Measurements from ENCODE around the gene HMG20A. TPM values are rescaled to one million over a fixed set of nuclear protein-coding genes. Genes with fewer than 3 reads are reported as not detected.

Gene HMG20A
- total and polyA plus RNA-seq, 2 of the 13 experiments (the other 11 are each of a cell fraction or from before 2014, with no cell fraction given): 28.0 to 35.2 TPM

DNA sequence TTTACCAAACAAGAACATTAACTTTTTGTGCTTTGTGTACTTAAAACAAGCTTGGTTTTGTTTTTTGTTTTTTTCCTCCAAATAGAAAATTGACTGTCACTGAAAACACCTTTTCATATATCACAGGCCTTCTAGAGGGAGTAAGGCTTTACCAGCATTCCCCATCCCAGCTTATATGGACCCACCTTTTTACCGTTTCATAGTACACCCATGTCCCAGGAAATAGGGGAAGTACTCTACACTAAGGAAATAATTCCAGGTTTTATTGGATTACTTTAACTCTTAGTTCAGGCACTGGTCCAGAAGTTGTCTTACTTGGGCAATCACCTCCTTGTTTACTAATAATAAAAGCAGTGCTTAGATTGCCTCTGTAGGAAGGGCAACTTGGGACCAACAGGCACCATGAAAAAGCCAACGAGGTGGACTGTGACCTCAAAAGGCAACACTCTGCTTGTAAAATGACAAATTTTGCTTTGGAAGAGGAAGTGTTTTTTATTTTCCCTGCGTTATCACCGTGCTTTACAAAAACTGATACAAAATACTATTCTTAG is 26.2 kb downstream of the HMG20A start:
- Histone ChIP-seq H3K27ac (ENCODE audit: extremely low read length, insufficient read depth, low read length) (no peak overlapping the region), H2AFZ (ENCODE audit: low read length) (no peak overlapping the region), H3K4me1 (ENCODE audit: insufficient read depth, low read length) (no peaks in the 10 kb centered on the region), H3K4me3 (replicated peaks in 1 of 3; ENCODE audit: insufficient read depth in 1 of 3, low read depth in 2 of 3, low read length in 3 of 3) (no peak overlapping the region), H3K36me3 (replicated peaks in 1 of 2; ENCODE audit: control insufficient read depth in 1 of 2, insufficient read depth in 2 of 2, low read length in 2 of 2) (no peaks in the 10 kb centered on the region; a peak in 2 of 5 replicates), H3K9me3 (ENCODE audit: low read length) (no peaks in the 10 kb centered on the region), H3K27me3 (ENCODE audit: control insufficient read depth in 1 of 2, insufficient read depth in 2 of 2, low read length in 2 of 2) (no peaks in the 10 kb centered on the region), H4K20me1 (ENCODE audit: insufficient read depth, low read length) (no peaks in the 10 kb centered on the region), H3K79me2 (ENCODE audit: insufficient read depth, low read length) (peaks cover 23% of the 10 kb centered on the region), H3K9ac (ENCODE audit: insufficient read depth, low read depth, low read length) (no peak overlapping the region), H3K4me2 (ENCODE audit: low read depth, low read length) (no peak overlapping the region)
- BruUV-seq (replicated peaks): no TSS peak
- in situ Hi-C loops (cut with HindIII; ENCODE audit: extremely low pct_ligation_motif_present, low pct_unique_long_range_greater_than_20kb) (no loop called here), intact Hi-C loops (cut with micrococcal nuclease; ENCODE audit: unreplicated experiment) (no loop called here)
- DNase-seq (ENCODE audit: low spot score) (no peak), FAIRE-seq (no peak), ATAC-seq (no peak)
- TF ChIP-seq ZNF768 (CRISPR knock-in tag; IDR thresholded peaks at IDR 0.05) (no peak), SIN3B (IDR thresholded peaks at IDR 0.05; ENCODE audit: low read length) (no peak), SUZ12 (IDR thresholded peaks at IDR 0.05; ENCODE audit: low read depth, low read length) (no peak), ZKSCAN5 (CRISPR knock-in tag; IDR thresholded peaks at IDR 0.05) (no peak), MAFG (CRISPR knock-in tag; IDR thresholded peaks at IDR 0.05) (no peak), ZNF776 (CRISPR knock-in tag; IDR thresholded peaks at IDR 0.05) (no peak), RFXAP (CRISPR knock-in tag; IDR thresholded peaks at IDR 0.05; ENCODE audit: borderline replicate concordance) (no peak), FOXK2 (IDR thresholded peaks at IDR 0.05) (no peak)
- WGBS (ENCODE audit: low lambda C conversion rate): 93% methylated on average over 4 of the region's 4 CpGs
- POLR2A ChIA-PET: no interaction called here
- CTCF ChIA-PET (ENCODE audit: low intra/inter-chr PET ratio, low total read pairs): no interaction called here

DNA sequence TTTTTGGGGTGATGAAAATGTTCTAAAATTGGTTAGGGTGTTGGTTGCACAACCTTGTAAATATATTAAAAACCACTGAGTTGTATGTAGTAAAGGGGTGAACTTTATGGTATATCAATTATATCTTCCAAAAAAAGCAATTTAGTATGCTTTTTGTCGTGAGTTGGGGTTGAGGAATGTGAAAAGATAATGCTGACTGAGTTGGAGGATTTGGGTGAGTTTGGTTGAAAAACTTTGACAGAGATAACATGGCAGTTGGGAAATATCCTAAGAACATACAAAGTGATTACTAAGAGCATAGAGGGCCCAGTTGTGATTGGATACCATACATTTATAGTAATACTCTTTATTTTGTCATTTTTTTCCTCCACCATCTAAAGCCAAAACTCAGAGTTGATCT is 33.6 kb downstream of the HMG20A start:
- Histone ChIP-seq H3K4me1 (ENCODE audit: insufficient read depth, low read length) (peaks cover 15% of the 10 kb centered on the region; the same call in 1 of the 2 replicates), H2AFZ (ENCODE audit: low read length) (no peak overlapping the region), H3K27ac (ENCODE audit: extremely low read length, insufficient read depth, low read length) (no peak overlapping the region), H3K4me2 (ENCODE audit: low read depth, low read length) (no peak overlapping the region), H3K9me3 (ENCODE audit: low read length) (no peaks in the 10 kb centered on the region), H3K79me2 (ENCODE audit: insufficient read depth, low read length) (peaks cover 9% of the 10 kb centered on the region), H4K20me1 (ENCODE audit: insufficient read depth, low read length) (no peaks in the 10 kb centered on the region), H3K36me3 (replicated peaks in 1 of 2; ENCODE audit: control insufficient read depth in 1 of 2, insufficient read depth in 2 of 2, low read length in 2 of 2) (peaks cover 2 to 14% of the 10 kb centered on the region in 2 experiments; a peak in 4 of 5 replicates), H3K27me3 (ENCODE audit: control insufficient read depth in 1 of 2, insufficient read depth in 2 of 2, low read length in 2 of 2) (no peaks in the 10 kb centered on the region), H3K4me3 (replicated peaks in 1 of 3; ENCODE audit: insufficient read depth in 1 of 3, low read depth in 2 of 3, low read length in 3 of 3) (no peak overlapping the region), H3K9ac (ENCODE audit: insufficient read depth, low read depth, low read length) (no peak overlapping the region)
- intact Hi-C loops (cut with micrococcal nuclease; ENCODE audit: unreplicated experiment) (no loop called here), in situ Hi-C loops (cut with HindIII; ENCODE audit: extremely low pct_ligation_motif_present, low pct_unique_long_range_greater_than_20kb) (no loop called here)
- TF ChIP-seq ZNF839 (CRISPR knock-in tag; IDR thresholded peaks at IDR 0.05; ENCODE audit: borderline replicate concordance) (no peak), ZNF205 (CRISPR knock-in tag; IDR thresholded peaks at IDR 0.05) (no peak), SAFB2 (CRISPR knock-in tag; IDR thresholded peaks at IDR 0.05; ENCODE audit: borderline replicate concordance, low read depth) (no peak), ZNF101 (CRISPR knock-in tag; IDR thresholded peaks at IDR 0.05; ENCODE audit: borderline replicate concordance, low read depth) (no peak), GABPA (IDR thresholded peaks at IDR 0.05; ENCODE audit: low read depth, low read length) (no peak), GABPA (CRISPR knock-in tag; IDR thresholded peaks at IDR 0.05; ENCODE audit: low read depth) (no peak)
- TF ChIP-seq, protein P1, sequence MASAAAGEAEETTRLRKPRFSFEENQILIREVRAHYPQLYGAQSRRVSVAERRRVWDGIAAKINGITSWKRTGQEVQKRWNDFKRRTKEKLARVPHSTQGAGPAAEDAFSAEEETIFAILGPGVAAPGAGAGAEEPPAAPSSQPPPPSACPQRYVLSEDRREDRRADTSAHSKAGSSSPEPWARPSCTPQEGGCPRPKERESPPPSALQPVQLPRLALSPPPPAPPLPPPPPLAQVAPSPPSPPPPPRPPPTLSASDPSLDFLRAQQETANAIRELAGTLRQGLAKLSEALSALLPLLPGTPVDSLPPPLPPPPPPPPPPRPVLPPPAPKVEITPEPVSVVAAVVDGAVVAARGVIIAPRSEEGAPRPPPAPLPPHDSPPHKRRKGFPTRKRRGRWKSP (CRISPR knock-in tag; IDR thresholded peaks at IDR 0.05): no peak
- DNase-seq (ENCODE audit: low spot score): no peak
- no TSS peak for BruUV-seq (replicated peaks)
- POLR2A ChIA-PET: no interaction called here
- CTCF ChIA-PET (ENCODE audit: low intra/inter-chr PET ratio, low total read pairs): no interaction called here
- no peak for ATAC-seq
- no peak for FAIRE-seq
- WGBS (ENCODE audit: low lambda C conversion rate): 97% methylated on average over 1 of the region's 1 CpG

Measured in HepG2 (cell line).